ENCODE data around the gene S100A5. TPM values are rescaled to one million over a fixed set of nuclear protein-coding genes. Genes with fewer than 3 reads are reported as not detected.

S100A5 gene
- total and polyA plus RNA-seq, 4 donors: not detected

DNA sequence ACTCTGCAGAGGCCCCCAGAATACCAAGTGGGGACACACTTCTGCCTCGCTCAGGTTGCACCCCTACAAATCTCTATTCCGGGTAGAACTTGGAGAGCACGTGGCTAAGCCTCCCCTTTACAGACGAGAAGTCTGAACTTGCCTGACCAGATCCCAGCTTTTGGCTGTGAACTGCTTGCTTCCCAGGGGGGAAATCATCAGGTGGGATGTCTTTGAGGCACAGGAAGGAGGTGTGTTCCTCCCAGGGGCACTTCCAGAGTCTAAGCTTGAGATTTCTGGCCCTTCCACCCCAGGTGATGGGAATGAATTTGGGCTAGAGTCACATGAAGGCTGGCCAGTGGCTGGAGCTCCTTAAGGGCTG lies 9.6 kb upstream of the S100A5 start:
- no peaks in the 10 kb centered on the region for H3K27me3 ChIP-seq (ENCODE audit: control insufficient read depth, insufficient read depth, low read length)
- no peaks in the 10 kb centered on the region for H3K9me3 ChIP-seq (ENCODE audit: control insufficient read depth, insufficient read depth, low read length)
- peaks cover 13% of the 10 kb centered on the region for H3K4me1 ChIP-seq (ENCODE audit: control insufficient read depth, insufficient read depth, low read length)
- WGBS (ENCODE audit: insufficient coverage): 86% methylated on average over 3 of the region's 4 CpGs
- no peak overlapping the region for H3K4me3 ChIP-seq (ENCODE audit: low read depth, low read length)
- no peaks in the 10 kb centered on the region for H3K36me3 ChIP-seq (ENCODE audit: control insufficient read depth, insufficient read depth, low read length)
- no peak overlapping the region for H3K27ac ChIP-seq (ENCODE audit: low read depth, low read length)
- DNase-seq (ENCODE audit: low read depth in 4 of 6, low spot score in 6 of 6): no peak

DNA sequence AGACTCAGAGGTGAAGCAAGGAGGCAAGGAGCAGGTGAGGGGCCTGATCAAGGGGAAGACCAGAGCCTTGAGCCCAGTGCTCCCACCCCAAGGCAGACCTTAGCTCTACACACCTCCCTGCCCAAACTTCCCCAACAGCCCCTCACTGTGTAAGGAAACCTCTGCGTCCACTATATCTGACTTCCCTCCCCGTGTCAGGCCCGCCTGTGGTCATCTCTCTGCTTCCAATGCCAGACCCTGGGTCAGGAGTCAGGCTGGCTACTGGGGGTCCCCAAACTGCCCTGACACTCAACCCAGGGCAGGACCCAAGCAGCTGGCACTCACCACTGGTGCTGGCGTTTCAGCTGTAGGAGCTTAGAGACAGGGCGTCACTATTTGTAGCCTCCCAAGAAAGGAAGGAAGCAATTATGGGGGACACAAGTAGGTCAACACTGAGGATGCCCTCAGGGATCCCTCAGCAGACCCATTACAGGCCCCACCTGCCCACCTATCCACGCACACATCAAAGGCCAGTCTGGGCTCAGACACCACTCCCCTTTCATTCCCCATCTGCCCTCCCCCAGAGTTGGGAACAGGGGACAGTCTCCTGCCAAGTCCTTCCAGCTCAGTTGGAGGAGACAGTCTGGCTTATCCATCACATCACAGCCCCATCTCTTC lies 9.1 kb upstream of the S100A5 start:
- no peak overlapping the region for H3K27ac ChIP-seq (ENCODE audit: low read depth, low read length)
- no peak overlapping the region for H3K4me3 ChIP-seq (ENCODE audit: low read depth, low read length)
- H3K4me1 ChIP-seq (ENCODE audit: control insufficient read depth, insufficient read depth, low read length): peaks cover 19% of the 10 kb centered on the region
- no peaks in the 10 kb centered on the region for H3K36me3 ChIP-seq (ENCODE audit: control insufficient read depth, insufficient read depth, low read length)
- DNase-seq (ENCODE audit: low read depth in 4 of 6, low spot score in 6 of 6): no peak
- no peaks in the 10 kb centered on the region for H3K9me3 ChIP-seq (ENCODE audit: control insufficient read depth, insufficient read depth, low read length)
- no peaks in the 10 kb centered on the region for H3K27me3 ChIP-seq (ENCODE audit: control insufficient read depth, insufficient read depth, low read length)
- 86% methylated on average over 5 of the region's 6 CpGs for WGBS (ENCODE audit: insufficient coverage)

DNA sequence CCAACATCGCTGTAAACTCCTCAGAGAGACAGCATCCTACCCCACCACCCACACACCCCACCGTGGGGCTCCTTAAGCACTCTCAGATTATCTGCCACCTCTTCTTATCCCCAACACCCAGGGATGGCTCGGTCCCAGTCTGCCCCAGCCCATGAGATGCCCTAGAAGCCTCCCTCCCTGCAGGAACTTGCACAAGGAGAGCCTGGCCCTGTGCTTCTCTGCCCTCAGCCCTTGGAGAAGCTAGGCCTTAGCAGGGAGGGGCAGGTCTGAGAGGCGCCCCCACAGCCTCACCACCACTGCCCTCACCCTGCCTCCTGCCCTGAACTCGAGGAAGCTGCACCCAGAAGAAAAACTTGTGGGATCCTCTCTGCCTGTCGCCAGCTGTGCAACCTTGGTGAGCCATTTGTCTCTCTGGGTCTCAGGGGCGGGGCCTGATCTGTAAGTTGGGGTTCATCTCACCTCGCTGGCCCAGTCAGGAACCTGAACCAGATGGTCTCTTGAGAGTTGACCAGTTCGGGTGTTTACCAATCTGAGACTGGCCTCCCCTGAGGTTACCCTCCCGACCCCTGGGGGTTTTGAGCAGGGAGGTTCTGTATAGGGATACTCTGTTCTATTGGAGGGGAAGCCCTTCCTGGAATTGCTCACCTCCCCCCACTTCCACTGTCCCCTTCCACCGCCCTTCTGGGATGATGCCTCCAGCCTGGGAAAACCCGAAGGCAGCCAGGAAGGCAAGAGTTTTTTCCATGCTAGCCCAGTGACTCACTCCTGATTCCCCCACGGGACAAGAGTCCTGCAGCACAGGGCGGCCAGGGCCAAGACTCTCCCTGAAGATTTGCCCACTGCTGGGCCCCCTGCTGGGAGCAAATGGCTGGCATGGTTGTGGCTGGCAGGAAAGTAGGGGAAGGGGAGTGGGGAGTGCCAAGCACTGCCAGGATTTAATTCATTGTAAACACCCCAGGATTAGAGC lies 8.3 kb upstream of the S100A5 start, which contains the start of gene S100A3:
Gene S100A3, minus strand, starts transcription at position 537 of the 967 bp plus-strand sequence. CDS start 773 bp downstream, outside the sequence.
- H3K36me3 ChIP-seq (ENCODE audit: control insufficient read depth, insufficient read depth, low read length): no peaks in the 10 kb centered on the region
- no peak within 1 kb of the TSS for H3K4me3 ChIP-seq (ENCODE audit: low read depth, low read length)
- H3K4me1 ChIP-seq (ENCODE audit: control insufficient read depth, insufficient read depth, low read length): peaks cover 24% of the 10 kb centered on the region
- DNase-seq (ENCODE audit: low read depth in 4 of 6, low spot score in 6 of 6): no peak
- no peak within 1 kb of the TSS for H3K27ac ChIP-seq (ENCODE audit: low read depth, low read length)
- 80% methylated on average over 8 of the region's 14 CpGs for WGBS (ENCODE audit: insufficient coverage)
- H3K27me3 ChIP-seq (ENCODE audit: control insufficient read depth, insufficient read depth, low read length): no peaks in the 10 kb centered on the region
- no peaks in the 10 kb centered on the region for H3K9me3 ChIP-seq (ENCODE audit: control insufficient read depth, insufficient read depth, low read length)

DNA sequence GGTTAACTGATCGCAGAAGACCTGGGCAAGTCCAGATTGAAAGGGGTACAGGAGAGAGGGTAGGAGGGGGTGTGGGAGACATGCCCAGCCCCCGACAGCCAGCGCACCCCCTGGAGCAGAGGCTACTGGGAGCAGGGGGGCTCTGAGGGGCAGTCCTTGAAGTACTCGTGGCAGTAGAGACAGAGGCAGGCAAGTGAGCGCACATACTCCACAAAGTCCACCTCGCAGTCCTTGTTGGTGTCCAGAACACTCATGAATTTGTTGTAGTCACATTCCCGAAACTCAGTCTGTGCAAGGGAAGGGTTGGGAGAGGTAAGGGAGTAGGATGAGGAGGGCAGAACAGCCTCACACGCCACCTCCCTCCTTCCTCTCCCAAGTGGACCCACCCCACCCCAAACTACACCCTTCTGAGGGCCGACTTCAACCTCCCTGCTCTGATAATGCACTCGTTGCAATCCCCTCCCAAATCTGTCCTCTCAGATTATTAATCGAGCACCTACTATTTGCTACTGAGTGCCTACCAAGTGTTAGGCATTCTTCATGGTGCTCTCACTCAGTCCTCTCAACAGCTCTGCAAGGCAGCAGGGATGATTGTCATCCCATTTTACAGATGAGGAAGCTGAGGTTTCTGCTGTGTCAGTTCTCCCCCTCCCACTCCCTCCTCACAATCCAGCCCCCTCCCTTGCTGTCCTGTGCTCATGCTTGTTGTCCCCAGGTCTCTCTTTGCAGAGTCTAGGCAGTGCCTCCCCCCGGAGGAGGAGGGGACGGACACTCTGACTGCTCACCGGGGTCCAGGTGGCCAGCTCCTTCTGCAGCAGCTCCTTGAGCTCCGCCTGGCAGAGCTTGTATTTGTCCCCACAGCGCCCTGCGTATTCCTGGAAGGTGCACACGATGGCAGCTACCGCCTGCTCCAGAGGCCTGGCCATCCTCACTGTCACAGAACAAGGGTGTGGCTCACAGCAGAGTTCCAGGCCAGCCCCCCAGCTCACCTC lies 7.1 kb upstream of the S100A5 start:
- Histone ChIP-seq H3K27ac (ENCODE audit: low read depth, low read length) (no peak overlapping the region), H3K4me3 (ENCODE audit: low read depth, low read length) (no peak overlapping the region), H3K4me1 (ENCODE audit: control insufficient read depth, insufficient read depth, low read length) (peaks cover 24% of the 10 kb centered on the region), H3K9me3 (ENCODE audit: control insufficient read depth, insufficient read depth, low read length) (no peaks in the 10 kb centered on the region), H3K27me3 (ENCODE audit: control insufficient read depth, insufficient read depth, low read length) (no peaks in the 10 kb centered on the region), H3K36me3 (ENCODE audit: control insufficient read depth, insufficient read depth, low read length) (no peaks in the 10 kb centered on the region)
- 85% methylated on average over 15 of the region's 19 CpGs for WGBS (ENCODE audit: insufficient coverage)
- no peak for DNase-seq (ENCODE audit: low read depth in 4 of 6, low spot score in 6 of 6)

DNA sequence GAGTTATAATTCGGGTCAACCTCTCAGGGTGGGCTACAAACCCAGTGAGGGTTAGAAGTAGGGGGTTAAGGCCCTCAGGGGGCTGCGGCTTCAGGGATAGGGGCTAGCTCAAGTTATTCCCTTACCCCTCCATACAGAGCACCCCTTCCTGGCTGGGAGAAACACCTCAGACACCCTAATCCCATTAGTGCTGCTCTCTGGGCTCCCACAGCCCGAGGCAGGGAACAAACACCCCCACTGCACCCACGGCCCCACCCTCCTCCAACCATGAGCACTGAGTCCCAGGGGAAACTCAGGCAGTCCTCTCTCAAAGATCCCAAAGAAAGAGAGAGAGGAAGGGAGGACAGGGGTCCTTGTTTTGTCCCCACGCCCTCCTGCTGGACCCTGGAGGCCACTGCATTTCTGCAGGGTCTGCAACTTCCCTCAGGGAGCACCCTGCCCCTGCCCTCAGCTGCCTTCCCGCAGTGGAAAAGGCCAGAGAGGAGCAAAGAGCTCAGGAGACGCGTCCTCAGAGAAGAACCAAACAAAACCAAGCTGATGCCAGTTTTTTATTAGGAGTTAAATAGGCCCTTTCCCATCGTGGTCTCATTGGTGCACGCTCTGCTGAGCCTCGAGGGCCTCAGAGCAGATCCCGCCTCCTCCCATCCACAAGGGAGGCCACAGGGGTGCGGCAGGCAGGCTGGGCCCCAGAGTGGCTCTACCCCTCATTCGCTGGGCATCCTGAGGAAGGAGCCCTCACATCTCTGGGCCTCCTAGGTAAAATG lies 6.2 kb upstream of the S100A5 start:
- WGBS (ENCODE audit: insufficient coverage): 40% methylated on average over 8 of the region's 14 CpGs
- H3K4me3 ChIP-seq (ENCODE audit: low read depth, low read length): no peak overlapping the region
- H3K4me1 ChIP-seq (ENCODE audit: control insufficient read depth, insufficient read depth, low read length): peaks cover 24% of the 10 kb centered on the region
- no peaks in the 10 kb centered on the region for H3K27me3 ChIP-seq (ENCODE audit: control insufficient read depth, insufficient read depth, low read length)
- no peaks in the 10 kb centered on the region for H3K36me3 ChIP-seq (ENCODE audit: control insufficient read depth, insufficient read depth, low read length)
- no peak for DNase-seq (ENCODE audit: low read depth in 4 of 6, low spot score in 6 of 6)
- no peaks in the 10 kb centered on the region for H3K9me3 ChIP-seq (ENCODE audit: control insufficient read depth, insufficient read depth, low read length)
- no peak overlapping the region for H3K27ac ChIP-seq (ENCODE audit: low read depth, low read length)

DNA sequence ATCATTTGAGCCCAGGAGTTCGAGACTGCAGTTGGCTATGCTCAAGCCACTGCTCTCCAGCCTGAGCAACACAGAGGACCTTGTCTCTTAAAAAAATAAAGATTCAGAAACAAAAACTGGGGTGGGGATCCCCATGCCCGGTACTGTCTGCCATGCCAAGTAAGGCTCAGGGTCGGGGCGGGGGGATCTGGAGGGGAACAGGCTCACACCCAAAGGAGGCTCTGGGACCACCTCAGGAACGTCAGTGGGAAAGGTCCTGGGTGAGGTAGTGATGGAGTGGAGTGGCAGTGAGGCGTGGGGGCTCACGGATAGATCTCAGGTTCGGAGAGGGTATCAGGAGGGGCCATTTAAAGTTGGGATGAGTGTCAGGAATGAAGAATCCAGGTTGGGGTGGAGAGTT lies 5.6 kb upstream of the S100A5 start:
- H3K4me3 ChIP-seq (ENCODE audit: low read depth, low read length): no peak overlapping the region
- DNase-seq (ENCODE audit: low read depth in 4 of 6, low spot score in 6 of 6): no peak
- H3K4me1 ChIP-seq (ENCODE audit: control insufficient read depth, insufficient read depth, low read length): peaks cover 24% of the 10 kb centered on the region
- H3K27me3 ChIP-seq (ENCODE audit: control insufficient read depth, insufficient read depth, low read length): no peaks in the 10 kb centered on the region
- H3K27ac ChIP-seq (ENCODE audit: low read depth, low read length): no peak overlapping the region
- no peaks in the 10 kb centered on the region for H3K9me3 ChIP-seq (ENCODE audit: control insufficient read depth, insufficient read depth, low read length)
- WGBS (ENCODE audit: insufficient coverage): 98% methylated on average over 8 of the region's 8 CpGs
- no peaks in the 10 kb centered on the region for H3K36me3 ChIP-seq (ENCODE audit: control insufficient read depth, insufficient read depth, low read length)

DNA sequence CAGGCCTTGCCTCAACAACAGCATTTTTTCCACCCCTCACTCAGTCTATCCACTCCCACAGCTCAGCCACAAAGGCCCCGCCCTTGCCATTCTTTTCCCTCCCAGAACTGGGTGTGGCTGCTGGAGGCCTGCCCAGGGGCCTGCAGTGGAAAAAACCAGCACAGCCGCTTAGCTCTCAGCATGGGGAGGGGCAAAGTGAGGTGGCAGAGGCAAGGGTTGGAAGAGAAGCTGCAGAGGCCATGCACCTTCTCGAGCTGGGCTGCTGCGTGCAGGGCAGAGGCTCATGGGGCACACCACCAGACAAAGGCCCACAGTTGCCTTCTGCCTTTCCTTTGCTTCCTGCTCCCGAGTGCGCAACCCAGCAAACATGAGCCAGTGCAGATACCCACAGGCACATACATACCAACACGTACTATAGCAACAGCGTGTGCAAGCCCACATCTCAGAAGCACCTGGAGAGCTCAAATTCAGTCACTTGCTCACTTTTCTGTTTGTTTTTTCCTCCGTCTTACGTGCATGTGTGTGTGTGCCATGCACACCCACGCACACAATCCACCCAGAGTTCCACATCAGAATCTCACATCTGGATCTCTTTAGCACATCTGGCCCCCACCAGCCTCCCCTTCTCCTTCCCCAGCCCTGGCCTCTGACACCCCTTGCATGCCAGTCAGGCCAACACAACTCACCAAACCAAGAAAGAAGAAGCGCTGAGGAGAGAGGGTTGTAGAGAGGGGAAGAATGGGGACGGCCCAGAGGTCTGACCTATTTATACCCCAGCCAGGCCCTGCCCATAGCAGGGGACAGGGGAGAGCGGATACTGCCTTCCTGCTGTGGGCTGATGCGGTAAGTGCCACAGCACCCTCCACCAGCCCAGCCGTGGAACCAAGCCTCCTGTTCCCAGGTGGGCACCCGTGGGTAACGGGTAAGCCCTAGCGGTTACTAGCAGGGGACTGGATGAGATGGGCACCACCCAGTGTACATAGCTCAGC lies 4.6 kb upstream of the S100A5 start, which contains the start of gene S100A4:
Gene S100A4, minus strand, starts transcription at position 740 of the 989 bp plus-strand sequence. CDS start 1,012 bp downstream, outside the sequence.
- H3K27ac ChIP-seq (ENCODE audit: low read depth, low read length): peak within 1 kb of the TSS; percentile 81
- WGBS (ENCODE audit: insufficient coverage): 63% methylated on average over 15 of the region's 19 CpGs

DNA sequence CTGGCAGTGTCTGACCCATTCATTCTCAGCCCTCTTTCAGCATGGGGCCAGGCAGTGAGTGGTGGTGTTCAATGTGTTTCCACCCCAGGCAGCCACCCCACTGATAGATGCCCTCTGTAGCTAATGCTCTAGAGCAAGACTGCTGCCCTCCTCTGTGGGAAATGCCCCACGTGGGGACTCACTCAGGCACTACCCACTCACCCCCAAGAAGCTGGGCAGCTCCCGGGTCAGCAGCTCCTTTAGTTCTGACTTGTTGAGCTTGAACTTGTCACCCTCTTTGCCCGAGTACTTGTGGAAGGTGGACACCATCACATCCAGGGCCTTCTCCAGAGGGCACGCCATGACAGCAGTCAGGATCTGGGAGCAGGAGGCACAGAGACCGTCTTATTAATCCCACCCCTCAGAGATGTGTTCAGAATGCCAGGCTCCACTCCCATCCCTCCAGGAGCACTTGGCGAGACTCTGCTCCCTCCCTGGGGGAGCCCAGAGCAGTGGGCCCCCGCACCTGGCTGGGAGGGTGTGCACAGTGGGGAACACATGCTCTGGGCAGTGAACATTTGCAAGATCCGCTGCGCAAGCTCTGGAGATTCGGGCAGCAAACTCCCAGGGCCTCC lies 3.8 kb upstream of the S100A5 start:
- H3K27me3 ChIP-seq (ENCODE audit: control insufficient read depth, insufficient read depth, low read length): no peaks in the 10 kb centered on the region
- H3K36me3 ChIP-seq (ENCODE audit: control insufficient read depth, insufficient read depth, low read length): no peaks in the 10 kb centered on the region
- H3K27ac ChIP-seq (ENCODE audit: low read depth, low read length): peak overlapping the region; percentile 81
- no peak for DNase-seq (ENCODE audit: low read depth in 4 of 6, low spot score in 6 of 6)
- no peaks in the 10 kb centered on the region for H3K9me3 ChIP-seq (ENCODE audit: control insufficient read depth, insufficient read depth, low read length)
- H3K4me1 ChIP-seq (ENCODE audit: control insufficient read depth, insufficient read depth, low read length): peaks cover 24% of the 10 kb centered on the region
- WGBS (ENCODE audit: insufficient coverage): 68% methylated on average over 8 of the region's 10 CpGs
- H3K4me3 ChIP-seq (ENCODE audit: low read depth, low read length): no peak overlapping the region

More for the DNA sequence above, 4.6 kb upstream of the S100A5 start, which contains the start of gene S100A4:
- Histone ChIP-seq H3K4me1 (ENCODE audit: control insufficient read depth, insufficient read depth, low read length) (peaks cover 24% of the 10 kb centered on the region), H3K27me3 (ENCODE audit: control insufficient read depth, insufficient read depth, low read length) (no peaks in the 10 kb centered on the region), H3K9me3 (ENCODE audit: control insufficient read depth, insufficient read depth, low read length) (no peaks in the 10 kb centered on the region), H3K4me3 (ENCODE audit: low read depth, low read length) (no peak within 1 kb of the TSS), H3K36me3 (ENCODE audit: control insufficient read depth, insufficient read depth, low read length) (no peaks in the 10 kb centered on the region)
- peak in 2 of 6 donors; percentile 54 to 82 for DNase-seq (ENCODE audit: low read depth in 4 of 6, low spot score in 6 of 6)
